Progenitor cell of endocrine pancreas (in vitro differentiated cells): ENCODE data around the gene TLCD4. TPM values are rescaled to one million over a fixed set of nuclear protein-coding genes. Genes with fewer than 3 reads are reported as not detected.

Experiments used
- DNase-seq: peaks from one replicate; pipeline ENCODE4 v3.0.0; 2021; ENCODE audit warnings: low spot score; ENCODE audit not compliant: unreplicated experiment
- H3K27ac Mint-ChIP-seq: 2 replicates; pipeline ENCODE4 v1.8.0; 2021; ENCODE audit warnings: mild to moderate bottlenecking, moderate library complexity, mixed read lengths
- H3K27me3 Mint-ChIP-seq: 2 replicates; pipeline ENCODE4 v1.8.0; 2021; ENCODE audit warnings: mixed read lengths
- H3K36me3 Mint-ChIP-seq: 2 replicates; pipeline ENCODE4 v1.8.0; 2022; ENCODE audit warnings: mixed read lengths; ENCODE audit not compliant: insufficient read depth
- H3K4me1 Mint-ChIP-seq: 2 replicates; pipeline ENCODE4 v1.8.0; 2021; ENCODE audit warnings: low read depth, mixed read lengths
- H3K4me3 Mint-ChIP-seq: 2 replicates; pipeline ENCODE4 v1.8.0; 2021; ENCODE audit warnings: low read depth, mild to moderate bottlenecking, moderate library complexity, mixed read lengths
- H3K9me3 Mint-ChIP-seq: 2 replicates; pipeline ENCODE4 v1.8.0; 2021; ENCODE audit warnings: low read depth, mixed read lengths
- total RNA-seq: library from RNA; stranded (reverse); gene quantifications from 2 replicates; pipeline ENCODE4 v1.2.1, GENCODE V29; 2021
- TF ChIP-seq, protein P1 (sequence below): fragments of 200-600 bp; sonication (generic); IDR thresholded peaks from one replicate; pipeline ENCODE4 v1.5.0; 2021; ENCODE audit warnings: antibody characterized with exemption, mild to moderate bottlenecking; ENCODE audit not compliant: unreplicated experiment

Gene TLCD4
- total RNA-seq, 1 donor from 2014 or later = 34.2 TPM

DNA sequence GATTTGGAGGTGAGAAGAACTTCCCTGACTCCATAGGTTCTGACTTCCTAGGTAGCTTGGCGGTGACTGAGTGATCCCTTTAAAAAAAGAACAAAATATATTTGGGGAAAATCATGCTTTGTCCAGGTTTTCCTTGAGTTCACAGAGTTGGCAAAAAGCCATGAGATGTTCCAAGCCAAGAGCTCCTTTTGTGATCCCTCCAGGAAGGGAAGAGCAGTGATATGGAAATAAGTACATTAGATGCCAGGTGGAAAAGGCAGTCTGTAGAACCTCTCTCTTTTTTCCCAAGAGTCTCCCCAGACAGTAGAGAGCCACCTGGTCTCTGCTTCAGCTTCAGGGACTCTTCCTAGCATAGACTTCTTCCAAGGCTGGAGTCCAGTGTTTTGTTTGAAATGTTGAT, 10.2 kb downstream of the TLCD4 start:
- Mint-ChIP-seq H3K27ac (peak overlapping the region; percentile 45), H3K9me3 (no peaks in the 10 kb centered on the region), H3K36me3 (peaks cover 3% of the 10 kb centered on the region), H3K27me3 (no peaks in the 10 kb centered on the region), H3K4me3 (no peak overlapping the region), H3K4me1 (peaks cover 20% of the 10 kb centered on the region)
- TF ChIP-seq, protein P1, sequence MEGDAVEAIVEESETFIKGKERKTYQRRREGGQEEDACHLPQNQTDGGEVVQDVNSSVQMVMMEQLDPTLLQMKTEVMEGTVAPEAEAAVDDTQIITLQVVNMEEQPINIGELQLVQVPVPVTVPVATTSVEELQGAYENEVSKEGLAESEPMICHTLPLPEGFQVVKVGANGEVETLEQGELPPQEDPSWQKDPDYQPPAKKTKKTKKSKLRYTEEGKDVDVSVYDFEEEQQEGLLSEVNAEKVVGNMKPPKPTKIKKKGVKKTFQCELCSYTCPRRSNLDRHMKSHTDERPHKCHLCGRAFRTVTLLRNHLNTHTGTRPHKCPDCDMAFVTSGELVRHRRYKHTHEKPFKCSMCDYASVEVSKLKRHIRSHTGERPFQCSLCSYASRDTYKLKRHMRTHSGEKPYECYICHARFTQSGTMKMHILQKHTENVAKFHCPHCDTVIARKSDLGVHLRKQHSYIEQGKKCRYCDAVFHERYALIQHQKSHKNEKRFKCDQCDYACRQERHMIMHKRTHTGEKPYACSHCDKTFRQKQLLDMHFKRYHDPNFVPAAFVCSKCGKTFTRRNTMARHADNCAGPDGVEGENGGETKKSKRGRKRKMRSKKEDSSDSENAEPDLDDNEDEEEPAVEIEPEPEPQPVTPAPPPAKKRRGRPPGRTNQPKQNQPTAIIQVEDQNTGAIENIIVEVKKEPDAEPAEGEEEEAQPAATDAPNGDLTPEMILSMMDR = no peak
- DNase-seq = no peak

DNA sequence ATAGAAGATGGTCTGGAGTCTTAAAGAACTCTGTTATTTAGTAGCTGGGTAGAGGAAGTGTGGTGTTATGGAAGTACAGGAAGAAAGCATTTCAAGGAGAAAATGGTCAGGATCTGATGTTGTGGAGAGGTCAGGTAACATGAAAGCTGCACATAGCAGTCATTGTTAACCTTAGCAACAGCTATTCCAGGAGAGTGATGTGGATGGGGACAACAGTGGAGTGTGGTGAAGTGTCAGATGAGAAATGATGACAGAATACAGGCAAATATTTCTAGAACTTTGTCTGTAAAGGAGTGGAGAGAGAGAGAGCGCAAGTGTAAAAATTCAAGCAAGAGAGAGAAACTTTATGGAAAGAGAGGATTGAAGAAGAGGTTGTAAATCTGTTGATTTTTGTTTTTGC, 15.6 kb downstream of the TLCD4 start:
- Mint-ChIP-seq H3K4me3 (no peak overlapping the region), H3K4me1 (peaks cover 10% of the 10 kb centered on the region), H3K27ac (no peak overlapping the region), H3K27me3 (no peaks in the 10 kb centered on the region), H3K36me3 (peaks cover 2% of the 10 kb centered on the region), H3K9me3 (no peaks in the 10 kb centered on the region)
- TF ChIP-seq, protein P1 = no peak
- no peak for DNase-seq

DNA sequence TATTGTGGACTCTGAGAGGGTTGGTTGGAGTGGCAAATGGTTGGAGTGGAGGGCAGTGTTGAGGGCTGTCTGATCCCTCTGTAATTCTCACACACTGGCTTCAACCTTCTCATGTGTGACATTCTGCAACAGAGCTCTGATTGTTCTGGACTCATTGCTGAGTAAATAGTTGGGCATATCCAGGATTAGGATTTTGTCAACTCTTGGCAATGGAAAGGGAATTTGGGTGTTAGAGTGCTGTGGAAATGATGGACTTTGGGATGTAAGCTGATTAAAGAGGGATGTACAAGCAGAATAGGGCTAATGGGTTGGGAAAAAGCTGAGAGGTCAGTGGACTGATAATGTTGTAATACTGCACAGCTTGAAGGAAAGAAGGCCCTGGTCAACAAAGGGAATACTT, 16.5 kb downstream of the TLCD4 start:
- Mint-ChIP-seq H3K4me1 (peaks cover 3% of the 10 kb centered on the region), H3K9me3 (no peaks in the 10 kb centered on the region), H3K36me3 (peaks cover 2% of the 10 kb centered on the region), H3K27ac (no peak overlapping the region), H3K27me3 (no peaks in the 10 kb centered on the region), H3K4me3 (no peak overlapping the region)
- TF ChIP-seq, protein P1 = no peak
- no peak for DNase-seq

DNA sequence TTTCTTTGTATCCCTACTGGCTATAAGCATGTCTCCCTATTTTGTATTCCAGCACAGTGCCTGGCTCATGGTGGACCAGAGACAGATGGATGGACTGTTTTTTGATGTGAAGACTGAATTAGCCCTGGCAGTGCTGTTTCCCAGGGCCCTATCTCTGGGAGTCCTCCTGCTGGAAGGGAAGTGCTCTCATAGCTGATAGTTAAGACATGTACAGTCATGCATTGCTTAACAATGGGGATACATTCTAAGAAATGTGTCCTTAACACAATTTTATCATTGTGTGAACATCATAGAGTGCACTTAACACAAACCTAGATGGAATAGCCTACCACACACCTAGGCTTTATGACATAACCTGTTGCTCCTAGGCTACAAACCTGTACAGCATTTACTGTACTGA, 21.1 kb downstream of the TLCD4 start:
- Mint-ChIP-seq H3K27me3 (no peaks in the 10 kb centered on the region), H3K36me3 (peaks cover 3% of the 10 kb centered on the region), H3K4me3 (no peak overlapping the region), H3K4me1 (peaks cover 2% of the 10 kb centered on the region), H3K9me3 (no peaks in the 10 kb centered on the region), H3K27ac (peak overlapping the region; percentile 38)
- TF ChIP-seq, protein P1 = no peak
- DNase-seq = no peak

DNA sequence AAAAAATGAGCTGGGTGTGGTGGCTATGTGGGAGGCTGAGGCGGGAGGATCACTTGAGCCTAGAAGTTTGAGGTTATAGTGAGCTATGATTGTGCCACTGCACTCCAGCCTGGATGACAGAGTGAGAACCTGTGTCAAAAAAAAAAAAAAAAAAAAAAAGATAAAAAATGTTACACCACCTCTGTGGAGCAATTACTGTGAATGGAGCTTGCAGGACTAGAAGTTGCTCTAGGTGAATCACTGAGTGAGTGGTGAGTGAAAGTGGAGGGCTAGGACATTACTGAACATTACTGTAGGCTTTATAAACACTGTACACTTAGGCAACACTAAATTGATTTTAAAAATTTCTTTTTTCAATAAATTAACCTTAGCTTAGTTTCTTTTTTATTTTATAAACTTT, 21.9 kb downstream of the TLCD4 start:
- Mint-ChIP-seq H3K4me1 (peaks cover 2% of the 10 kb centered on the region), H3K9me3 (no peaks in the 10 kb centered on the region), H3K27me3 (no peaks in the 10 kb centered on the region), H3K27ac (no peak overlapping the region), H3K36me3 (peaks cover 4% of the 10 kb centered on the region), H3K4me3 (no peak overlapping the region)
- DNase-seq = no peak
- TF ChIP-seq, protein P1 = no peak
